MM.1S (cell line): Measurements from ENCODE around the gene FAM131A.

Source experiments
- DNase-seq: peaks from one replicate; pipeline ENCODE4 v3.0.0-alpha.2; 2015
- H2AFZ ChIP-seq: fragments of 300-600 bp; sonication (generic); 2 replicates; pipeline ENCODE4 v1.6.0; 2016; ENCODE audit warnings: antibody characterized with exemption, low read length
- H3F3A ChIP-seq: fragments of 300-600 bp; sonication (generic); 2 replicates; pipeline ENCODE4 v1.6.1; 2016; ENCODE audit warnings: mild to moderate bottlenecking, antibody characterized with exemption, low read length, moderate library complexity, mixed read lengths; ENCODE audit not compliant: insufficient read depth
- H3K27ac ChIP-seq: fragments of 300-600 bp; sonication (generic); 2 replicates; pipeline ENCODE4 v1.5.1; 2016; ENCODE audit warnings: mild to moderate bottlenecking, low read length
- H3K27me3 ChIP-seq: fragments of 300-600 bp; sonication (generic); replicated peaks from 2 replicates; pipeline ENCODE4 v1.6.0; 2016; ENCODE audit warnings: low read length; ENCODE audit not compliant: insufficient read depth
- H3K36me3 ChIP-seq: fragments of 300-600 bp; sonication (generic); replicated peaks from 2 replicates; pipeline ENCODE4 v1.6.1; 2016; ENCODE audit warnings: mild to moderate bottlenecking, low read length, mixed read lengths; ENCODE audit not compliant: insufficient read depth
- H3K4me1 ChIP-seq: fragments of 300-600 bp; sonication (generic); 2 replicates; pipeline ENCODE4 v1.6.1; 2016; ENCODE audit warnings: low read length, mixed read lengths
- H3K4me2 ChIP-seq: fragments of 300-600 bp; sonication (generic); 2 replicates; pipeline ENCODE4 v1.6.0; 2016; ENCODE audit warnings: low read depth, low read length
- H3K4me3 ChIP-seq: fragments of 300-600 bp; sonication (generic); 2 replicates; pipeline ENCODE4 v1.5.1; 2016; ENCODE audit warnings: low read length, mixed read lengths
- H3K79me2 ChIP-seq: fragments of 300-600 bp; sonication (generic); 2 replicates; pipeline ENCODE4 v1.6.1; 2016; ENCODE audit warnings: mixed run types, low read length, mixed read lengths
- H3K9ac ChIP-seq: fragments of 300-600 bp; sonication (generic); 2 replicates; pipeline ENCODE4 v1.6.1; 2016; ENCODE audit warnings: low read length, mixed read lengths
- H3K9me2 ChIP-seq: fragments of 300-600 bp; sonication (generic); replicated peaks from 2 replicates; pipeline ENCODE4 v1.6.1; 2016; ENCODE audit warnings: mild to moderate bottlenecking, low read length, mixed read lengths; ENCODE audit not compliant: insufficient read depth
- H3K9me3 ChIP-seq: fragments of 300-600 bp; sonication (generic); replicated peaks from 2 replicates; pipeline ENCODE4 v1.6.1; 2016; ENCODE audit warnings: mild to moderate bottlenecking, low read length, mixed read lengths; ENCODE audit not compliant: insufficient read depth
- H4K20me1 ChIP-seq: fragments of 300-600 bp; sonication (generic); 2 replicates; pipeline ENCODE4 v1.6.1; 2016; ENCODE audit warnings: mild to moderate bottlenecking, low read length, moderate library complexity, mixed read lengths; ENCODE audit not compliant: insufficient read depth
- EZH2 ChIP-seq: fragments of 300-600 bp; sonication (generic); optimal IDR thresholded peaks from 2 replicates; pipeline ENCODE3; 2017; ENCODE audit warnings: low read depth, mild to moderate bottlenecking, antibody characterized with exemption, low read length, mixed read lengths
- EZH2phosphoT487 ChIP-seq: fragments of 300-600 bp; sonication (generic); IDR thresholded peaks from 2 replicates; pipeline ENCODE4 v1.6.1; 2018; ENCODE audit warnings: antibody characterized with exemption, low read length
- TF ChIP-seq, protein P1 (sequence below): fragments of 300-600 bp; sonication (generic); IDR thresholded peaks from 2 replicates; pipeline ENCODE4 v1.5.1; 2016; ENCODE audit warnings: antibody characterized with exemption, low read length, mixed read lengths

FAM131A gene

GRCh38 chr3:184291044-184291737 is 46.2 kb upstream of the FAM131A start:
- Histone ChIP-seq H3K79me2 (no peaks in the 10 kb centered on the region), H4K20me1 (no peaks in the 10 kb centered on the region), H3K9me3 (no peaks in the 10 kb centered on the region), H2AFZ (no peak overlapping the region), H3K4me3 (no peak overlapping the region), H3K27ac (no peak overlapping the region), H3F3A (no peaks in the 10 kb centered on the region), H3K9me2 (no peaks in the 10 kb centered on the region), H3K36me3 (no peaks in the 10 kb centered on the region), H3K4me2 (no peak overlapping the region), H3K9ac (no peak overlapping the region), H3K4me1 (no peaks in the 10 kb centered on the region), H3K27me3 (peaks cover 42% of the 10 kb centered on the region)
- DNase-seq, result no peak
- TF ChIP-seq EZH2phosphoT487, result no peak
- TF ChIP-seq EZH2, result no peak
- TF ChIP-seq, protein P1, sequence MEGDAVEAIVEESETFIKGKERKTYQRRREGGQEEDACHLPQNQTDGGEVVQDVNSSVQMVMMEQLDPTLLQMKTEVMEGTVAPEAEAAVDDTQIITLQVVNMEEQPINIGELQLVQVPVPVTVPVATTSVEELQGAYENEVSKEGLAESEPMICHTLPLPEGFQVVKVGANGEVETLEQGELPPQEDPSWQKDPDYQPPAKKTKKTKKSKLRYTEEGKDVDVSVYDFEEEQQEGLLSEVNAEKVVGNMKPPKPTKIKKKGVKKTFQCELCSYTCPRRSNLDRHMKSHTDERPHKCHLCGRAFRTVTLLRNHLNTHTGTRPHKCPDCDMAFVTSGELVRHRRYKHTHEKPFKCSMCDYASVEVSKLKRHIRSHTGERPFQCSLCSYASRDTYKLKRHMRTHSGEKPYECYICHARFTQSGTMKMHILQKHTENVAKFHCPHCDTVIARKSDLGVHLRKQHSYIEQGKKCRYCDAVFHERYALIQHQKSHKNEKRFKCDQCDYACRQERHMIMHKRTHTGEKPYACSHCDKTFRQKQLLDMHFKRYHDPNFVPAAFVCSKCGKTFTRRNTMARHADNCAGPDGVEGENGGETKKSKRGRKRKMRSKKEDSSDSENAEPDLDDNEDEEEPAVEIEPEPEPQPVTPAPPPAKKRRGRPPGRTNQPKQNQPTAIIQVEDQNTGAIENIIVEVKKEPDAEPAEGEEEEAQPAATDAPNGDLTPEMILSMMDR, result no peak

GRCh38 chr3:184291738-184292445 is 45.5 kb upstream of the FAM131A start:
- no peak overlapping the region for H3K4me3 ChIP-seq
- TF ChIP-seq EZH2phosphoT487 (no peak), EZH2 (no peak)
- TF ChIP-seq, protein P1, result no peak
- peaks cover 35% of the 10 kb centered on the region for H3K27me3 ChIP-seq
- no peaks in the 10 kb centered on the region for H3F3A ChIP-seq
- no peak for DNase-seq
- no peak overlapping the region for H3K4me2 ChIP-seq
- no peak overlapping the region for H3K27ac ChIP-seq
- H3K9me3 ChIP-seq, result no peaks in the 10 kb centered on the region
- no peaks in the 10 kb centered on the region for H3K4me1 ChIP-seq
- no peaks in the 10 kb centered on the region for H3K36me3 ChIP-seq
- no peak overlapping the region for H2AFZ ChIP-seq
- H3K9ac ChIP-seq, result no peak overlapping the region
- H4K20me1 ChIP-seq, result no peaks in the 10 kb centered on the region
- no peaks in the 10 kb centered on the region for H3K79me2 ChIP-seq
- no peaks in the 10 kb centered on the region for H3K9me2 ChIP-seq

- no peak overlapping the region for H3K4me2 ChIP-seq
Measured at GRCh38 chr3:184295771-184296170, 41.6 kb upstream of the FAM131A start.

More at GRCh38 chr3:184295771-184296170, 41.6 kb upstream of the FAM131A start:
- Histone ChIP-seq H4K20me1 (no peaks in the 10 kb centered on the region), H3K9ac (no peak overlapping the region), H3K36me3 (no peaks in the 10 kb centered on the region; the same call in 1 of the 2 replicates), H3K4me1 (peaks cover 10% of the 10 kb centered on the region), H3K9me2 (no peaks in the 10 kb centered on the region), H3F3A (peaks cover 7% of the 10 kb centered on the region), H3K79me2 (peaks cover 17% of the 10 kb centered on the region), H3K27me3 (peaks cover 20% of the 10 kb centered on the region; the same call in 1 of the 2 replicates), H3K27ac (no peak overlapping the region), H2AFZ (no peak overlapping the region), H3K9me3 (no peaks in the 10 kb centered on the region), H3K4me3 (no peak overlapping the region)
- no peak for DNase-seq
- TF ChIP-seq EZH2, result no peak
- no peak for TF ChIP-seq EZH2phosphoT487
- TF ChIP-seq, protein P1, result no peak
